Umbilical cord (tissue), 2 donors: ENCODE results near the gene NMNAT2. TPM values are rescaled to one million over a fixed set of nuclear protein-coding genes. Genes with fewer than 3 reads are reported as not detected.
"Not testable (repeated sequence)": the region's sequence is repeated elsewhere in the genome, so short reads cannot be mapped to it uniquely, and the experiment has no call there.

ENCODE experiments used
- DNase-seq: peaks from one replicate; pipeline ENCODE4 v3.0.0-alpha.2; 2015; ENCODE audit warnings: low spot score
- total RNA-seq: library from RNA; depleted of rRNA; stranded (reverse); fragments of >200 nt; gene quantifications from one replicate; pipeline ENCODE4 v1.2.3, GENCODE V29; 2014; ENCODE audit warnings: low replicate concordance; ENCODE audit not compliant: insufficient read depth

NMNAT2 gene
- total RNA-seq, 1 donor from 2014 or later = 2.9 TPM

- peak; percentile 58 for DNase-seq
These were observed 150.3 kb downstream of the NMNAT2 start for GRCh38 chr1:183267646-183268431.

GRCh38 chr1:183263886-183264602 lies 154.1 kb downstream of the NMNAT2 start:
- no peak for DNase-seq

GRCh38 chr1:183262628-183263200 lies 155.5 kb downstream of the NMNAT2 start:
- no peak for DNase-seq

GRCh38 chr1:183259924-183260323 lies 158.3 kb downstream of the NMNAT2 start:
- no peak for DNase-seq

GRCh38 chr1:183255073-183255472 lies 163.1 kb downstream of the NMNAT2 start:
- no peak for DNase-seq

GRCh38 chr1:183251959-183252450 lies 166.2 kb downstream of the NMNAT2 start:
- no peak for DNase-seq

- DNase-seq = no peak
These were observed 166.8 kb downstream of the NMNAT2 start for GRCh38 chr1:183251101-183251958.

- no peak for DNase-seq
These were observed 168.2 kb downstream of the NMNAT2 start for GRCh38 chr1:183249941-183250452.

- no peak for DNase-seq
These were observed 169.0 kb downstream of the NMNAT2 start for GRCh38 chr1:183248989-183249691.

- no peak for DNase-seq
These were observed 170.2 kb downstream of the NMNAT2 start for GRCh38 chr1:183247931-183248330.

- no peak for DNase-seq
These were observed 170.7 kb downstream of the NMNAT2 start for GRCh38 chr1:183247484-183247883.

- no peak for DNase-seq
These were observed 171.1 kb downstream of the NMNAT2 start for GRCh38 chr1:183247066-183247465.

GRCh38 chr1:183246436-183246835 lies 171.7 kb downstream of the NMNAT2 start:
- no peak for DNase-seq

GRCh38 chr1:183245357-183245756 lies 172.8 kb downstream of the NMNAT2 start:
- DNase-seq = no peak

- DNase-seq = peak; percentile 49
These were observed 173.7 kb downstream of the NMNAT2 start for GRCh38 chr1:183244466-183244865.

- DNase-seq = no peak
These were observed 174.8 kb downstream of the NMNAT2 start for GRCh38 chr1:183243161-183244050.

- DNase-seq = no peak
These were observed 175.6 kb downstream of the NMNAT2 start for GRCh38 chr1:183242556-183242955.

GRCh38 chr1:183241471-183241870 lies 176.7 kb downstream of the NMNAT2 start:
- DNase-seq = no peak

GRCh38 chr1:183240853-183241252 lies 177.3 kb downstream of the NMNAT2 start:
- DNase-seq = not testable (repeated sequence)

- DNase-seq = no peak
These were observed 177.7 kb downstream of the NMNAT2 start for GRCh38 chr1:183240526-183240825.
